LNCAP (cell line): ENCODE results near the gene CHM.
A peak's percentile ranks its signal among the peaks of the same experiment; 100 is the strongest.

Experiments
- TF ChIP-seq, protein P1 (sequence below): fragments of 450-650 bp; IDR thresholded peaks from 2 replicates; pipeline ENCODE4 v1.5.1; 2017; ENCODE audit warnings: mild to moderate bottlenecking

Gene CHM

DNA sequence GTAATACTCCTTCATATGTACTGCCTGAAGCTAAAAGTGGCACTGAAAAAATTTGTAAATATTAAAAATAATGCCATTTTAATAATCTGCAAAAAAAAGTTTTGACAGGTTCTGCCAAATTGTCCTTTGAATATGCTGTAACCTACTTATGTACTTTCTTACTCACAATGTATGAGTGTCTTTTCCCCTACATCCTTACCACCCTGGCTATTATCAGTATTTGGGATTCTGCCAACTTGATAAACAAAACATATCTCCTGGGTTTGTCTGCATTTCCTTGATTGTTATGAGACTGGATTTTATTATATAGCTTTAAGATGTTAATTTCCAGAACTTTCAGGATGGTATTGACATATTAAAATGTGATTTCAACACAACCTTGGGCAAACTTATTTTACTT lies 187.9 kb downstream of the CHM start:
- TF ChIP-seq, protein P1, sequence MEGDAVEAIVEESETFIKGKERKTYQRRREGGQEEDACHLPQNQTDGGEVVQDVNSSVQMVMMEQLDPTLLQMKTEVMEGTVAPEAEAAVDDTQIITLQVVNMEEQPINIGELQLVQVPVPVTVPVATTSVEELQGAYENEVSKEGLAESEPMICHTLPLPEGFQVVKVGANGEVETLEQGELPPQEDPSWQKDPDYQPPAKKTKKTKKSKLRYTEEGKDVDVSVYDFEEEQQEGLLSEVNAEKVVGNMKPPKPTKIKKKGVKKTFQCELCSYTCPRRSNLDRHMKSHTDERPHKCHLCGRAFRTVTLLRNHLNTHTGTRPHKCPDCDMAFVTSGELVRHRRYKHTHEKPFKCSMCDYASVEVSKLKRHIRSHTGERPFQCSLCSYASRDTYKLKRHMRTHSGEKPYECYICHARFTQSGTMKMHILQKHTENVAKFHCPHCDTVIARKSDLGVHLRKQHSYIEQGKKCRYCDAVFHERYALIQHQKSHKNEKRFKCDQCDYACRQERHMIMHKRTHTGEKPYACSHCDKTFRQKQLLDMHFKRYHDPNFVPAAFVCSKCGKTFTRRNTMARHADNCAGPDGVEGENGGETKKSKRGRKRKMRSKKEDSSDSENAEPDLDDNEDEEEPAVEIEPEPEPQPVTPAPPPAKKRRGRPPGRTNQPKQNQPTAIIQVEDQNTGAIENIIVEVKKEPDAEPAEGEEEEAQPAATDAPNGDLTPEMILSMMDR: no peak

DNA sequence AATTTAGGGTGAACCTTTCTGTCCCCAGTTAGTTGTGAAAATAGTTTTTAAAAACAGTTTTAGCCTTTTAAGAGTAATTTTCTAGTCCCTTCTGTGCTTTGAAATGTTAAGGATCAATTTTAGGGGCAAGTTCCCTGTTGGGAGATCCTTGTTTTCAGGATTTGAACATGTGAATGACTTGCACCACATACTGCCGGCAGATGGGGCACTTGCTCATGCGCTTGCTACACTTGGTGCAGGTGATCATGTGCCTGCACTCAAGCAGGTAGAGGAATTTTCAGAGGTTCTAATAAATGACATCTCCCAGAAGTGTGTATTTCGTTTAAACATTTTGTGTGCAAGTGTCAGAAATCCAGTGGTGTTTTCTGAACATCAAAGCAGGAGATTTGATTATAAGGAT lies 195.9 kb downstream of the CHM start:
- TF ChIP-seq, protein P1: peak; percentile 52

DNA sequence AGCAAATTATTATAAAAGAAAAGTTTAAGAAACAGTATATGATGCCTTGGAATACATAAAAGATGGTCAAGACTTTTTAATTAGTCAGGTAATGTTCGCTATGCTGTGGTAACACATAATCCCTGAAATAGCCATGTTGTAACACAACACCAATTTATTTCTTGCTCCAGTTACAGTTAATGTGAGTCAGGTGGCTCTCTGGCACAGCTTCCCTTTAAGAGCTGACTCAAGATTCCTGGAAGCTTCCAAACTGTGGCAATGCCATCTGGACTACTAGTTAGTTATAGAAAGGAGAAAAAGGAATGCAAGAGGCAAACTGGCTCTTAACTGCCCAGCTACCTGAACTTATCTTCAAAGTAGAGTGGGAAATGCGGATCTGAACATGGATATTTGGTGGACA lies 210.5 kb downstream of the CHM start:
- TF ChIP-seq, protein P1: no peak

DNA sequence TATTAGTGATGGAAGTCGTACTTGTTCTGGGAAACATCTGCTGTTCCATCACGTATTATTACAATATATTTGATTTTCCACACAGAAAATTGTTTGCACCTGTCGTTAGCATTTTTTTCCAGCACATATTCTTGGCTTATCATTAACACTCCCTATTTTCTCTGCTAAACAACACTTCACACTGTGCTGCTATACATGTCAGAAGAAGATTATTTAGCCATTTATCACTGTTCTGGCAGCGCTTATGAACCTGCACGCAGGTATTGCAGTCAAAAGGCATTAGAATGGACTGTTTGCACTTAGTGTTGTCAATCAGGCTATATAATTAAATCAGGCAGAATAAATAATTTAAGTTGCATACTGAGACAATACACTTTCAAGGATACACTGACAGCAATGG lies 218.6 kb downstream of the CHM start:
- TF ChIP-seq, protein P1: no peak

DNA sequence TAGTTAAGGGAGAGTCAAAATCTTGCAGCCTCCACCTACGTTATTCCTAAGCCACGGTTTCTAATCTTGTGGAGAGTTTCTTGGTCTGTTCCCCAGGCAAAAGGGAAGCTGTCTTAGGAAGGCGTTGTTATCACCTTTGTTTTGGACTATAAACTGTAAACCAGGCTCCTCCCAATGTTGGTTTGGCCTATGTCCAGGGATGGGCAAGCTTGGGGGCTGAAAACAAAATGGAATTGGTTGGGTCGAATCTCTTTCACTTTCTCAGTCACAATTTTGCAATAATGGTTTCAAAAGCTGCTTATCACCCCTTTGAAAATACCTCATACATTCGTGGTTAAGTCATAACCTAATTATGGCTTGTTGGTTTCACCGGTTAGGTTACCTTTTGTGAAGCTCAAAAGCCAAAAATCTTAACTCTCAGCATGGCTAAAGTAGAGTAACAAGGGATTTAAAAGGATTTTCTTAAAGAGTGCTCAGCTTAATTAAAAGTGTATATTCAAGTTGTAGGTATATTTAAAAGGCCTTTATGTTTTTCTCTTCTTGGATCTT lies 232.1 kb downstream of the CHM start:
- TF ChIP-seq, protein P1: no peak
